GM19238 (cell line): ENCODE data around the gene GSK3B.

Experiments used
- DNase-seq: peaks from one replicate; pipeline ENCODE4 v3.0.0; 2011; ENCODE audit warnings: low spot score; ENCODE audit not compliant: insufficient read length

GSK3B gene

GRCh38 chr3:120098710-120099109, 4.5 kb upstream of the GSK3B start:
- DNase-seq = no peak

- no peak for DNase-seq
These were observed 1.8 kb upstream of the GSK3B start for GRCh38 chr3:120095979-120096426.

- DNase-seq = peak; percentile 52
These were observed 1.2 kb upstream of the GSK3B start for GRCh38 chr3:120095226-120095978.

GRCh38 chr3:120094776-120095225, 554 bp upstream of the GSK3B start:
- peak; percentile 74 for DNase-seq

- no peak for DNase-seq
These were observed 932 bp downstream of the GSK3B start for GRCh38 chr3:120093119-120093910.

GRCh38 chr3:120092474-120092873, 1.8 kb downstream of the GSK3B start:
- DNase-seq = no peak

GRCh38 chr3:120090422-120090821, 3.8 kb downstream of the GSK3B start:
- no peak for DNase-seq

GRCh38 chr3:120089089-120089488, 5.2 kb downstream of the GSK3B start:
- no peak for DNase-seq

GRCh38 chr3:120088622-120089021, 5.6 kb downstream of the GSK3B start:
- DNase-seq = no peak

- no peak for DNase-seq
These were observed 12.5 kb downstream of the GSK3B start for GRCh38 chr3:120081719-120082118.

- no peak for DNase-seq
These were observed 13.4 kb downstream of the GSK3B start for GRCh38 chr3:120080836-120081235.

GRCh38 chr3:120077731-120078130, 16.5 kb downstream of the GSK3B start:
- no peak for DNase-seq

- DNase-seq = no peak
These were observed 21.3 kb downstream of the GSK3B start for GRCh38 chr3:120072867-120073525.

GRCh38 chr3:120071259-120071658, 23.0 kb downstream of the GSK3B start:
- DNase-seq = no peak

- no peak for DNase-seq
These were observed 23.8 kb downstream of the GSK3B start for GRCh38 chr3:120070263-120070981.

GRCh38 chr3:120067083-120067482, 27.2 kb downstream of the GSK3B start:
- no peak for DNase-seq

- no peak for DNase-seq
These were observed 27.6 kb downstream of the GSK3B start for GRCh38 chr3:120066634-120067033.

- DNase-seq = no peak
These were observed 29.6 kb downstream of the GSK3B start for GRCh38 chr3:120064641-120065040.

GRCh38 chr3:120062474-120062873, 31.8 kb downstream of the GSK3B start:
- no peak for DNase-seq

GRCh38 chr3:120059081-120059864, 35.0 kb downstream of the GSK3B start:
- DNase-seq = no peak

- DNase-seq = no peak
These were observed 36.6 kb downstream of the GSK3B start for GRCh38 chr3:120057626-120058025.
